ENCODE measurements around the gene HDAC9. TPM values are rescaled to one million over a fixed set of nuclear protein-coding genes. Genes with fewer than 3 reads are reported as not detected.
A peak's percentile ranks its signal among the peaks of the same experiment; 100 is the strongest.

The HDAC9 gene
- total and polyA plus RNA-seq, 7 experiments from 2014 or later: 0.08 to 32.1 (median 0.30) TPM

DNA sequence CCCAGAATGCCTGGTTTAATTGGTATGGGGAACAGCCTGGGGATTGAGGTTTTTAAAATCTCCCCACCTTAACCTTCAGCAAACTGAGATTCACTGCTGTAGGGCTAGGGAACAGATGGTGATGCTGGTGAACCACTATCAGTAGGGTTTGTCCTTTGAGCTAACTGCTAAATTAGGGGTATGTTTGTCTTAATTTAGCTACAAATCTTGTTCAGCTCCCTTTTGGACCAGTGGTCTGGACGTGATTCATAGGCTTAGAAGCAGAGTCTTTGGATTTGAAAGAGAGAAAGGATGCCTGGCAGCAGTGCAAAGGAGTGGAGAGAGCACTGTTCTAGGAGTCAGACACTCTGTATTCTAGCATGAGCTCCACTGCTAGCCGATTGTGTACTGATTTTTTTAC is 2.8 kb downstream of the HDAC9 start:
- Histone ChIP-seq H3K4me3 (ENCODE audit: low read length) (no peak overlapping the region), H3K27ac (ENCODE audit: low read depth, low read length) (no peak overlapping the region), H3K9me3 (ENCODE audit: control insufficient read depth in 2 of 3, low read length in 3 of 3) (no peaks in the 10 kb centered on the region), H3K36me3 (ENCODE audit: control insufficient read depth in 2 of 3, insufficient read depth in 3 of 3, low read length in 3 of 3) (no peaks in the 10 kb centered on the region), H3K4me1 (ENCODE audit: control insufficient read depth in 2 of 2, insufficient read depth in 2 of 2, low read length in 2 of 2) (peaks cover 0 to 4% of the 10 kb centered on the region in 2 donors), H3K27me3 (ENCODE audit: control insufficient read depth in 2 of 2, insufficient read depth in 2 of 2, low read length in 2 of 2) (no peaks in the 10 kb centered on the region)
- no peak for ATAC-seq
- no peak overlapping the region for H3K27ac Mint-ChIP-seq
- no peak for DNase-seq
- intact Hi-C loops (cut with micrococcal nuclease): no loop called here
- no peaks in the 10 kb centered on the region for H3K36me3 Mint-ChIP-seq
- POLR2A ChIA-PET: no interaction called here
- CTCF ChIA-PET: no interaction called here
- H3K9me3 Mint-ChIP-seq: no peaks in the 10 kb centered on the region
- H3K4me1 Mint-ChIP-seq: peaks cover 0 to 12% (median 9%) of the 10 kb centered on the region in 7 donors
- H3K4me3 Mint-ChIP-seq: no peak overlapping the region
- H3K27me3 Mint-ChIP-seq: peaks cover 0 to 7% (median 3%) of the 10 kb centered on the region in 5 donors

DNA sequence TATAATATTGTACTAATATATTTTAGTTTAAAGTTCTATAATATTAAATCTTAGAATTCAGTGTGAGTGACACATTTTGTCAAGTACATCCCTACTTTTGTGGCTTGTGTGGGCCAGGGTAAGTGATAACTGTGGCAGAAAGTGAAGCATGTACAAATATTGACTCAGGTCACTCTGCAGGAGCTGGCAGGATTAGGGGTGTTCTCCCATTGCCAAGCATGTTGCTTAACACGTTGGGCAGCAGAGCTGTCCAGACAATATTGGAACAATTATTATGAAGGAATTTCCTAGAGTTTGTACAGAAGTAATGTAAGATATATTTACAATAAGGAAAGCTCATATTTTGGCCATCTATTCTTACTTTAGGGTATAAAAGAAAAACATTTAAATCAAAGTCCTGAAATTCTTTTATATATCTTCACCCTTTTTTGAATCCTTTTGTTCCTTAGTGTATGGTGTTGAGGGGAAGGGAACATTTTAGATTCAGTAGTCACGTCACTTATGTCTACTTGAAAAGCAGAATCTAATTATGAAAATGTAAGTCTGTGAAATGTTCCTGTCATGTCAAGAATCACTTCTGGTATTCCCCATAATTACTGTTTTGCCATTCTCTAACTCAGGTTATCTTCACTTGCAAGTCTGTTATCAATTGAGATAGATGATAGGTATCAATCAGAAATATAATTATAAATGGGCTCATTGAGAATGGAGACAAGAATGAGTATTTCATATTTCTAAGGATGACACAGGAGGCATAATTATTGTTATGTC is 4.0 kb downstream of the HDAC9 start:
- H3K27ac ChIP-seq (ENCODE audit: low read depth, low read length): no peak overlapping the region
- POLR2A ChIA-PET: no interaction called here
- no peak overlapping the region for H3K27ac Mint-ChIP-seq
- CTCF ChIA-PET: no interaction called here
- H3K4me3 Mint-ChIP-seq: no peak overlapping the region
- peaks cover 0 to 5% (median 1%) of the 10 kb centered on the region in 5 donors for H3K27me3 Mint-ChIP-seq
- DNase-seq: no peak
- no peak for ATAC-seq
- no peaks in the 10 kb centered on the region for H3K9me3 Mint-ChIP-seq
- H3K4me1 ChIP-seq (ENCODE audit: control insufficient read depth in 2 of 2, insufficient read depth in 2 of 2, low read length in 2 of 2): peaks cover 0 to 4% of the 10 kb centered on the region in 2 donors
- H3K36me3 Mint-ChIP-seq: no peaks in the 10 kb centered on the region
- no peak overlapping the region for H3K4me3 ChIP-seq (ENCODE audit: low read length)
- H3K4me1 Mint-ChIP-seq: peaks cover 0 to 12% (median 9%) of the 10 kb centered on the region in 7 donors
- no peaks in the 10 kb centered on the region for H3K27me3 ChIP-seq (ENCODE audit: control insufficient read depth in 2 of 2, insufficient read depth in 2 of 2, low read length in 2 of 2)
- H3K9me3 ChIP-seq (ENCODE audit: control insufficient read depth in 2 of 3, low read length in 3 of 3): no peaks in the 10 kb centered on the region
- intact Hi-C loops (cut with micrococcal nuclease): no loop called here
- no peaks in the 10 kb centered on the region for H3K36me3 ChIP-seq (ENCODE audit: control insufficient read depth in 2 of 3, insufficient read depth in 3 of 3, low read length in 3 of 3)

DNA sequence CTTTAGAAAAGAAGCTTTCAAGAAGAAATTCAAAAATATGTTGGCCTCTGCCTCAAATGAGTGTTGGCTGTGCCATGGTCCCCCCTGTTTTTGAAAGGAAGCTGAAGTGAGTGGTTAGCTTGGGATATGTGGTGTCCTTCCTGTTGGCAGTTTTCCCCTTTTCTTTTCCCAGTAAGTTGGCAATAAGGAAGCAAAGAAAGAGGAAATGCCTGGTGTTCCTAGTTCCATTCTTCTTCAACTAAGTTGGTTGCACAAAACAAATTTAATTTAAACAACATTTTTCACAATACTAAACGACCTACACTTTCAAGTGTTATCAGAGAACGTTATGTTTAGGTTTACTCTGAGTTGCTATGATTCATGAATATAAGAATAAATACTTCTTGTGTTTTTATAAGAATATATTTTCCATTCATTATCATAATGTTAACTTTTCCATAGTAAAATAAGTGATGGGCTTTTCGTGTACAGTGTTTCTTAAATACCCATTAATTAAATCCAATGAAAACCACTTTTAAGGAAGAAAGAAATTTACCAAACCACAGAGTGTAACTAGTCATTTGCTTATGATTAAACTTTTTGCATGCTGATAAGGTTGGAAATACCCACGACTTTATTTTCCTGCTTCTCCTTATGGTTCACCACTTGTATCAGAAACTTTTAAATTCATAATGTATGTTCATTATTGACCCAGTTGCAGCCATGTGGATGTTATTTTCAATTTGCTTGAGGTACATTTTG is 7.7 kb downstream of the HDAC9 start:
- peaks cover 0 to 5% (median 0%) of the 10 kb centered on the region in 7 donors for H3K4me1 Mint-ChIP-seq

DNA sequence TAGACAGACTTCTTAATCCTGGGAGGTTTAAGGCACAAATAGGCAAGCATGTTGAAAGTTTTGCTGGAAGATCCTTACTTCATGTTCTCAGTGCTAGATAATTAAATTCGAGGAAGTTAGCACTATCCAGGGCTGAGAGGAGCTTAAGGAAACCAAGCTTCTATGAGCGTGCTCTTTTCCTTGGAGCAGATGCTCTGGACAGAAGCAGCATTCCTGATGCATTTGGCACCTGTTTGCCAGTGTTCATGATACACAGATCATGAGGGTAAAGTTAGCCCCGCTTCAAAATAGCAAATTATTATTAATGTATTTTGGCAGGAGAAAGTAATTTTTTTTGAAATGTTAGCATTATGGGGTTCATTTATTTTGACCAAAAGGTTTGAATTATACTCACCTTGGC is 9.4 kb downstream of the HDAC9 start:
- Mint-ChIP-seq H3K4me1 (peaks cover 0 to 16% (median 0%) of the 10 kb centered on the region in 7 donors), H3K36me3 (no peaks in the 10 kb centered on the region), H3K9me3 (peaks cover 0 to 8% (median 0%) of the 10 kb centered on the region in 11 donors), H3K4me3 (no peak overlapping the region), H3K27me3 (no peaks in the 10 kb centered on the region), H3K27ac (no peak overlapping the region)
- intact Hi-C loops (cut with micrococcal nuclease): no loop called here
- POLR2A ChIA-PET: no interaction called here
- CTCF ChIA-PET: no interaction called here
- no peak overlapping the region for H3K4me3 ChIP-seq (ENCODE audit: low read length)
- no peaks in the 10 kb centered on the region for H3K9me3 ChIP-seq (ENCODE audit: control insufficient read depth in 2 of 3, low read length in 3 of 3)
- no peaks in the 10 kb centered on the region for H3K27me3 ChIP-seq (ENCODE audit: control insufficient read depth in 2 of 2, insufficient read depth in 2 of 2, low read length in 2 of 2)
- no peak for ATAC-seq
- no peak for DNase-seq
- H3K36me3 ChIP-seq (ENCODE audit: control insufficient read depth in 2 of 3, insufficient read depth in 3 of 3, low read length in 3 of 3): no peaks in the 10 kb centered on the region
- H3K4me1 ChIP-seq (ENCODE audit: control insufficient read depth in 2 of 2, insufficient read depth in 2 of 2, low read length in 2 of 2): no peaks in the 10 kb centered on the region
- no peak overlapping the region for H3K27ac ChIP-seq (ENCODE audit: low read depth, low read length)

More for the DNA sequence above, 7.7 kb downstream of the HDAC9 start:
- Mint-ChIP-seq H3K9me3 (peaks cover 0 to 8% (median 0%) of the 10 kb centered on the region in 11 donors), H3K27me3 (no peaks in the 10 kb centered on the region), H3K4me3 (no peak overlapping the region), H3K36me3 (no peaks in the 10 kb centered on the region), H3K27ac (no peak overlapping the region)
- intact Hi-C loops (cut with micrococcal nuclease): no loop called here
- Histone ChIP-seq H3K9me3 (ENCODE audit: control insufficient read depth in 2 of 3, low read length in 3 of 3) (no peaks in the 10 kb centered on the region), H3K36me3 (ENCODE audit: control insufficient read depth in 2 of 3, insufficient read depth in 3 of 3, low read length in 3 of 3) (no peaks in the 10 kb centered on the region), H3K27me3 (ENCODE audit: control insufficient read depth in 2 of 2, insufficient read depth in 2 of 2, low read length in 2 of 2) (no peaks in the 10 kb centered on the region), H3K27ac (ENCODE audit: low read depth, low read length) (no peak overlapping the region), H3K4me1 (ENCODE audit: control insufficient read depth in 2 of 2, insufficient read depth in 2 of 2, low read length in 2 of 2) (no peaks in the 10 kb centered on the region), H3K4me3 (ENCODE audit: low read length) (no peak overlapping the region)
- ATAC-seq: no peak
- ChIA-PET POLR2A (no interaction called here), CTCF (no interaction called here)
- DNase-seq: no peak

DNA sequence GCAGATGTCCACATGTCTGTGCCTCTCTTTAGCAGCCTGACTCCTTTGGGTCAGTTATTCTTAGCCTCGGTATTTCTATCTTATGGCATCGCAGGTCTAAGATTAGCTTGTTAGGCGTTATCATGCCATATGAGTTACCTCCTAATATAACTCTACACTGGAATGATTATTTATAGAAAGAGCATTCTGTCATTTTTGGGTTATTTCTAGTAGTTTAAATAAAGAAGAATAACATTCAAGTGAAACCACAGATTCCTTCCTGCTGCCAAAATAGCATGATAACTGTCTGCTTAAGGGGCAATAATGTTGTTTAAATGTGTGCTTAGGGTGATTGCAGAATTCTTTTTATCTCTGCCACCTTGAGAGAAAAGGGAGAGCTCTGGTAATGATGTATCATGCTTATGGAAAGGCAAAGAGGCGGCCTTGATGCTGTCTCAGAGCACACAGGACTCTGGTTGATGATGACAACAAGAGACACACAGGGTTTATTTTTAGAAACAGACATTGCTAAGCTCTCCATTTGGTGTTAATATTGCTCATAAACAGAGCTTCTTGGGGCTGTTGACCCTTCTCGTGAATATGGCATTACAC is 10.4 kb downstream of the HDAC9 start:
- DNase-seq: no peak

DNA sequence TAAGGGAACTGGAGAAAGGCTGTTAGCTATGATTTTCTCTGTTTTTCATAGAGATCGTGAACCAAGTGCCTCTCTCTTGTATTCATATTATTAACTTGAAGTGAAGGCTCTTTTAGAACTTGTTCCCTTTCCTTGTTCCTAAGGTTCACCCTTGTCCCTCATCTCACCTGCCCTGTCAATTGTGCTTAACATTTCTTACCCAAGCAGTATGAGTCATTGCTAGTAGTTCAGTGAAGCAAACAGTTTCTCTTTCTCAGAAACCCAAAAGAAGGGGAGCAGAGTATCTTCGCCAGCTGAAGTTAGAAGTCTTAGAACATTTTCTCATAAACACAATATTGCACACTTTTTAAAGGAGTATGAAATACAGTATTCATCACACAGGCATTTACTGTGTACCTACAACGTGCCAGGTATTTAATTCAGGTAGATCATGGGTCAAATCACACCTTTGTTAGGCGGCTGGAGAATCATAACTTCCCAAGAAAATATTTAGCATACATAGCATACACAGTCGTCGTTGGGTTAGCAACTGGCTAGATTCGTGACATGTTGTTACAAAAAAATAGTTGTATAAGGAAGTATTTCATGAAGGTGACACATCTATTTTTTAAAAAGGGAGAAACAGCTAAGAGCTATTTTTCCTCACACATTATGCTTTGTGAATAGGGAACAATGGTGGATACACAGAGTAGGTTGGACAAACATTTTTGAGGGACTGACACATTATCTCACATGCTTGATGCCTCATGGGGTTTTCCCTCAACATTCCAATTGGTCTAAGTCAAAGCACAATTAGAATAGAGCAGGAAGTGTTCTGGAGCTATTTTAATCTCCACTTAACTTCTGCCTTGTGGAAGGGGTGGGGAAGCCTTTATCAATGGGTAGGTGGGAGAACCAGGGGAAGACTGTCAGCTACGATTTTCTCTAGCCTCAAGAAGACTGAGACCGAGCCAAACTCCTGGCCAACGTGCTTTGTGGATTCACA is 13.2 kb downstream of the HDAC9 start:
- Histone ChIP-seq H3K27me3 (ENCODE audit: control insufficient read depth in 2 of 2, insufficient read depth in 2 of 2, low read length in 2 of 2) (no peaks in the 10 kb centered on the region), H3K36me3 (ENCODE audit: control insufficient read depth in 2 of 3, insufficient read depth in 3 of 3, low read length in 3 of 3) (no peaks in the 10 kb centered on the region), H3K4me3 (ENCODE audit: low read length) (no peak overlapping the region), H3K9me3 (ENCODE audit: control insufficient read depth in 2 of 3, low read length in 3 of 3) (no peaks in the 10 kb centered on the region), H3K27ac (ENCODE audit: low read depth, low read length) (no peak overlapping the region), H3K4me1 (ENCODE audit: control insufficient read depth in 2 of 2, insufficient read depth in 2 of 2, low read length in 2 of 2) (no peaks in the 10 kb centered on the region)
- H3K9me3 Mint-ChIP-seq: peaks cover 0 to 8% (median 0%) of the 10 kb centered on the region in 11 donors
- peaks cover 0 to 16% (median 0%) of the 10 kb centered on the region in 7 donors for H3K4me1 Mint-ChIP-seq
- H3K36me3 Mint-ChIP-seq: no peaks in the 10 kb centered on the region
- no peaks in the 10 kb centered on the region for H3K27me3 Mint-ChIP-seq
- POLR2A ChIA-PET: no interaction called here
- CTCF ChIA-PET: no interaction called here
- peak; percentile 62 for ATAC-seq
- intact Hi-C loops (cut with micrococcal nuclease): no loop called here
- DNase-seq: no peak
- H3K27ac Mint-ChIP-seq: peak overlapping the region in 1 of 9 donors; percentile 75
- H3K4me3 Mint-ChIP-seq: peak overlapping the region in 1 of 10 donors; percentile 30

More for the DNA sequence above, 10.4 kb downstream of the HDAC9 start:
- no peak overlapping the region for H3K4me3 ChIP-seq (ENCODE audit: low read length)
- H3K36me3 ChIP-seq (ENCODE audit: control insufficient read depth in 2 of 3, insufficient read depth in 3 of 3, low read length in 3 of 3): no peaks in the 10 kb centered on the region
- Mint-ChIP-seq H3K4me3 (no peak overlapping the region), H3K36me3 (no peaks in the 10 kb centered on the region), H3K27me3 (no peaks in the 10 kb centered on the region), H3K4me1 (peaks cover 0 to 16% (median 0%) of the 10 kb centered on the region in 7 donors), H3K9me3 (peaks cover 0 to 8% (median 0%) of the 10 kb centered on the region in 11 donors), H3K27ac (no peak overlapping the region)
- no peaks in the 10 kb centered on the region for H3K27me3 ChIP-seq (ENCODE audit: control insufficient read depth in 2 of 2, insufficient read depth in 2 of 2, low read length in 2 of 2)
- POLR2A ChIA-PET: no interaction called here
- ATAC-seq: no peak
- CTCF ChIA-PET: no interaction called here
- H3K9me3 ChIP-seq (ENCODE audit: control insufficient read depth in 2 of 3, low read length in 3 of 3): no peaks in the 10 kb centered on the region
- intact Hi-C loops (cut with micrococcal nuclease): no loop called here
- no peaks in the 10 kb centered on the region for H3K4me1 ChIP-seq (ENCODE audit: control insufficient read depth in 2 of 2, insufficient read depth in 2 of 2, low read length in 2 of 2)
- H3K27ac ChIP-seq (ENCODE audit: low read depth, low read length): no peak overlapping the region
